ENCODE results near the gene RANBP1. TPM values are rescaled to one million over a fixed set of nuclear protein-coding genes. Genes with fewer than 3 reads are reported as not detected.

RANBP1 gene
- total and polyA plus RNA-seq, 2 donors (not counting 1 experiment from before 2014, with no cell fraction given): 67.0 to 77.6 TPM

- no peak for DNase-seq
- Histone ChIP-seq H3K79me2 (ENCODE audit: control insufficient read depth, insufficient read depth, low read length) (peaks cover 7% of the 10 kb centered on the region), H3K27me3 (replicated peaks in 1 of 4; ENCODE audit: control extremely low read depth in 1 of 4, control insufficient read depth in 3 of 4, insufficient read depth in 4 of 4, low read length in 3 of 4) (no peaks in the 10 kb centered on the region), H3K36me3 (replicated peaks in 1 of 2; ENCODE audit: control extremely low read depth in 1 of 2, control insufficient read depth in 1 of 2, extremely low read depth in 1 of 2, insufficient read depth in 2 of 2, low read length in 1 of 2) (peaks cover 0 to 7% of the 10 kb centered on the region in 2 experiments), H3K4me2 (replicated peaks; ENCODE audit: low read depth, low read length, poor library complexity, severe bottlenecking) (no peak overlapping the region), H2AFZ (ENCODE audit: insufficient read depth, low read depth, low read length, poor library complexity, severe bottlenecking) (no peak overlapping the region), H3K4me3 (ENCODE audit: control extremely low read depth in 1 of 5, extremely low read depth in 1 of 5, insufficient read depth in 1 of 5, low read depth in 2 of 5, low read length in 4 of 5) (no peak overlapping the region), H3K9ac (ENCODE audit: low read length) (no peak overlapping the region), H4K20me1 (ENCODE audit: control insufficient read depth, insufficient read depth, low read length, poor library complexity, severe bottlenecking) (peaks cover 16% of the 10 kb centered on the region), H3K9me3 (ENCODE audit: control extremely low read depth in 1 of 3, control insufficient read depth in 2 of 3, insufficient read depth in 1 of 3, low read length in 2 of 3) (no peaks in the 10 kb centered on the region), H3K4me1 (ENCODE audit: control insufficient read depth in 2 of 2, insufficient read depth in 2 of 2, low read length in 2 of 2) (peaks cover 0 to under 1% of the 10 kb centered on the region in 2 donors), H3K27ac (ENCODE audit: low read length in 2 of 2) (no peak overlapping the region)
- WGBS (ENCODE audit: insufficient coverage): 98% methylated on average over 65 of the region's 65 CpGs
- no peaks in the 10 kb centered on the region for H3K27me3 Mint-ChIP-seq
- H3K9me3 Mint-ChIP-seq (ENCODE audit: insufficient read depth): no peaks in the 10 kb centered on the region
- POLR2A ChIA-PET: no interaction called here
- peaks cover 11% of the 10 kb centered on the region for H3K4me1 Mint-ChIP-seq
- CTCF ChIA-PET: no interaction called here
- no peak for TF ChIP-seq EZH2 (IDR thresholded peaks at IDR 0.05; ENCODE audit: borderline replicate concordance, insufficient read depth, low read depth, low read length, poor library complexity, severe bottlenecking)
- TF ChIP-seq, protein P1, sequence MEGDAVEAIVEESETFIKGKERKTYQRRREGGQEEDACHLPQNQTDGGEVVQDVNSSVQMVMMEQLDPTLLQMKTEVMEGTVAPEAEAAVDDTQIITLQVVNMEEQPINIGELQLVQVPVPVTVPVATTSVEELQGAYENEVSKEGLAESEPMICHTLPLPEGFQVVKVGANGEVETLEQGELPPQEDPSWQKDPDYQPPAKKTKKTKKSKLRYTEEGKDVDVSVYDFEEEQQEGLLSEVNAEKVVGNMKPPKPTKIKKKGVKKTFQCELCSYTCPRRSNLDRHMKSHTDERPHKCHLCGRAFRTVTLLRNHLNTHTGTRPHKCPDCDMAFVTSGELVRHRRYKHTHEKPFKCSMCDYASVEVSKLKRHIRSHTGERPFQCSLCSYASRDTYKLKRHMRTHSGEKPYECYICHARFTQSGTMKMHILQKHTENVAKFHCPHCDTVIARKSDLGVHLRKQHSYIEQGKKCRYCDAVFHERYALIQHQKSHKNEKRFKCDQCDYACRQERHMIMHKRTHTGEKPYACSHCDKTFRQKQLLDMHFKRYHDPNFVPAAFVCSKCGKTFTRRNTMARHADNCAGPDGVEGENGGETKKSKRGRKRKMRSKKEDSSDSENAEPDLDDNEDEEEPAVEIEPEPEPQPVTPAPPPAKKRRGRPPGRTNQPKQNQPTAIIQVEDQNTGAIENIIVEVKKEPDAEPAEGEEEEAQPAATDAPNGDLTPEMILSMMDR (IDR thresholded peaks at IDR 0.05): no peak
- intact Hi-C loops (cut with micrococcal nuclease): no loop called here
- H3K27ac Mint-ChIP-seq: no peak overlapping the region
- no peak for ATAC-seq (ENCODE audit: low read depth)
- no peak overlapping the region for H3K4me3 Mint-ChIP-seq
Measured at GRCh38 chr22:20142711-20143621, 27.1 kb downstream of the RANBP1 start.
